Fibroblast of lung (primary cell): ENCODE measurements around the gene BCAS3. TPM values are rescaled to one million over a fixed set of nuclear protein-coding genes. Genes with fewer than 3 reads are reported as not detected.

Experiments
- DNase-seq, 2 donors: peaks; one replicate each; pipeline versions ENCODE4 v3.0.0 to v3.0.0-alpha.2; 2010; ENCODE audit warnings: low read depth in 2 of 2
- H2AFZ ChIP-seq: 2 replicates; pipeline ENCODE4 v1.5.1; 2012; ENCODE audit warnings: low read length, control low read depth, inconsistent platforms
- H3K27ac ChIP-seq: 2 replicates; pipeline ENCODE4 v1.5.1; 2011; ENCODE audit warnings: low read length, control low read depth; ENCODE audit not compliant: insufficient read depth
- H3K27me3 ChIP-seq: 2 replicates; pipeline ENCODE4 v1.5.1; 2011; ENCODE audit warnings: mild to moderate bottlenecking, low read length; ENCODE audit not compliant: control insufficient read depth, insufficient read depth
- H3K36me3 ChIP-seq: 2 replicates; pipeline ENCODE4 v1.5.1; 2011; ENCODE audit warnings: low read length; ENCODE audit not compliant: control insufficient read depth, insufficient read depth
- H3K4me1 ChIP-seq: 2 replicates; pipeline ENCODE4 v1.5.1; 2011; ENCODE audit warnings: low read length; ENCODE audit not compliant: control insufficient read depth, insufficient read depth; ENCODE audit errors: extremely low read depth
- H3K4me2 ChIP-seq: 2 replicates; pipeline ENCODE4 v1.5.1; 2011; ENCODE audit warnings: low read length, control low read depth; ENCODE audit not compliant: insufficient read depth; ENCODE audit errors: extremely low read depth
- H3K4me3 ChIP-seq, 4 experiments: fragments of 200-600 bp in 1 of 4; sonication (generic) in 1 of 4; replicated peaks in 1 of 4; 2 replicates each; pipeline ENCODE4 v1.5.1; 2011 to 2016; ENCODE audit warnings: low read length in 4 of 4, low read depth in 3 of 4, mild to moderate bottlenecking in 3 of 4, control low read depth in 2 of 4, inconsistent platforms in 1 of 4, mixed read lengths in 1 of 4; ENCODE audit not compliant: insufficient read depth in 1 of 4; ENCODE audit errors: control extremely low read depth in 1 of 4
- H3K79me2 ChIP-seq: 2 replicates; pipeline ENCODE4 v1.5.1; 2012; ENCODE audit warnings: mild to moderate bottlenecking, low read length, inconsistent platforms; ENCODE audit not compliant: control insufficient read depth, insufficient read depth
- H3K9ac ChIP-seq: 2 replicates; pipeline ENCODE4 v1.5.1; 2011; ENCODE audit warnings: mild to moderate bottlenecking, low read length, control low read depth; ENCODE audit not compliant: insufficient read depth
- H3K9me3 ChIP-seq: 2 replicates; pipeline ENCODE4 v1.5.1; 2012; ENCODE audit warnings: low read depth, low read length; ENCODE audit not compliant: control insufficient read depth, insufficient read depth
- H4K20me1 ChIP-seq: 2 replicates; pipeline ENCODE4 v1.5.1; 2011; ENCODE audit warnings: low read length; ENCODE audit not compliant: control insufficient read depth, insufficient read depth; ENCODE audit errors: extremely low read depth
- EZH2 ChIP-seq: IDR thresholded peaks from 2 replicates; pipeline ENCODE4 v1.5.1; 2012; ENCODE audit warnings: low read length, control low read depth, mild to moderate bottlenecking; ENCODE audit errors: missing control alignments
- polyA plus RNA-seq, 2 donors: library from polyadenylated mRNA; depleted of rRNA in 1 of 2; stranded (reverse) in 1 of 2; unstranded in 1 of 2; fragments of >200 nt; gene quantifications; 2 replicates each; pipeline ENCODE4 v1.2.1, GENCODE V29; 2011 to 2012; ENCODE audit warnings: missing spikeins in 1 of 2
- total RNA-seq: library from RNA; depleted of rRNA; stranded (reverse); fragments of >200 nt; gene quantifications from 2 replicates; pipeline ENCODE4 v1.2.1, GENCODE V29; 2014
- TF ChIP-seq, protein P1 (sequence below), 2 donors: IDR thresholded peaks in 1 of 2; conservative IDR thresholded peaks in 1 of 2; 1 replicate in 1 of 2; 2 replicates in 1 of 2; pipeline ENCODE4 v1.5.1; 2011 to 2012; ENCODE audit warnings: low read length in 2 of 2, control low read depth in 1 of 2, inconsistent platforms in 1 of 2, low read depth in 1 of 2, mild to moderate bottlenecking in 1 of 2

Gene BCAS3
- total and polyA plus RNA-seq, 2 donors (not counting 1 experiment from before 2014, with no cell fraction given), result 9.9 to 43.6 TPM

DNA sequence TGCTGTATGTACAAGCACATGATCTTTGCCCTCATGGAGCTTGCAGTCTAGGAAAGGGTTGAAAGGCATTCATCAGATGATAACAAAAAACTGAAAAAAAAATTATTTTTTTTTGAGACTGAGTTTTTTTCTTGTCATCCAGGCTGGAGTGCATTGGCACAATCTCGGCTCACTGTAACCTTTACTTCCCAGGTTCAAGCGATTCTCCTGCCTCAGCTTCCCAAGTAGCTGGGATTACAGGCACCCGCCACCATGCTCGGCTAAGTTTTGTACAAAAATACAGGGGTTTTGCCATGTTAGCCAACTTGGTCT, 38.7 kb upstream of the BCAS3 start:
- TF ChIP-seq, protein P1, sequence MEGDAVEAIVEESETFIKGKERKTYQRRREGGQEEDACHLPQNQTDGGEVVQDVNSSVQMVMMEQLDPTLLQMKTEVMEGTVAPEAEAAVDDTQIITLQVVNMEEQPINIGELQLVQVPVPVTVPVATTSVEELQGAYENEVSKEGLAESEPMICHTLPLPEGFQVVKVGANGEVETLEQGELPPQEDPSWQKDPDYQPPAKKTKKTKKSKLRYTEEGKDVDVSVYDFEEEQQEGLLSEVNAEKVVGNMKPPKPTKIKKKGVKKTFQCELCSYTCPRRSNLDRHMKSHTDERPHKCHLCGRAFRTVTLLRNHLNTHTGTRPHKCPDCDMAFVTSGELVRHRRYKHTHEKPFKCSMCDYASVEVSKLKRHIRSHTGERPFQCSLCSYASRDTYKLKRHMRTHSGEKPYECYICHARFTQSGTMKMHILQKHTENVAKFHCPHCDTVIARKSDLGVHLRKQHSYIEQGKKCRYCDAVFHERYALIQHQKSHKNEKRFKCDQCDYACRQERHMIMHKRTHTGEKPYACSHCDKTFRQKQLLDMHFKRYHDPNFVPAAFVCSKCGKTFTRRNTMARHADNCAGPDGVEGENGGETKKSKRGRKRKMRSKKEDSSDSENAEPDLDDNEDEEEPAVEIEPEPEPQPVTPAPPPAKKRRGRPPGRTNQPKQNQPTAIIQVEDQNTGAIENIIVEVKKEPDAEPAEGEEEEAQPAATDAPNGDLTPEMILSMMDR (conservative IDR thresholded peaks at IDR 0.05 in 1 of 2, IDR thresholded peaks at IDR 0.05 in 1 of 2; ENCODE audit: low read depth in 1 of 2, low read length in 2 of 2), result no peak
- TF ChIP-seq EZH2, result no peak
- Histone ChIP-seq H3K4me2 (no peak overlapping the region), H3K36me3 (no peaks in the 10 kb centered on the region), H4K20me1 (no peaks in the 10 kb centered on the region), H3K9ac (no peak overlapping the region), H3K9me3 (no peaks in the 10 kb centered on the region), H3K27ac (no peak overlapping the region), H3K79me2 (peaks cover 9% of the 10 kb centered on the region), H3K4me3 (no peak overlapping the region), H3K27me3 (no peaks in the 10 kb centered on the region), H2AFZ (no peak overlapping the region), H3K4me1 (no peaks in the 10 kb centered on the region)
- DNase-seq, result no peak

- Histone ChIP-seq H3K4me2 (no peak overlapping the region), H3K4me3 (no peak overlapping the region), H3K27me3 (no peaks in the 10 kb centered on the region), H3K79me2 (peaks cover 9% of the 10 kb centered on the region), H4K20me1 (no peaks in the 10 kb centered on the region), H3K27ac (no peak overlapping the region), H3K36me3 (no peaks in the 10 kb centered on the region), H3K9me3 (no peaks in the 10 kb centered on the region), H2AFZ (no peak overlapping the region), H3K9ac (no peak overlapping the region), H3K4me1 (no peaks in the 10 kb centered on the region)
- DNase-seq, result peak; percentile 11 to 32
- TF ChIP-seq EZH2, result no peak
- TF ChIP-seq, protein P1 (conservative IDR thresholded peaks at IDR 0.05 in 1 of 2, IDR thresholded peaks at IDR 0.05 in 1 of 2; ENCODE audit: low read depth in 1 of 2, low read length in 2 of 2), result peak; percentile 48 to 65
These were observed 37.1 kb upstream of the BCAS3 start for GRCh38 chr17:60640503-60640902.

DNA sequence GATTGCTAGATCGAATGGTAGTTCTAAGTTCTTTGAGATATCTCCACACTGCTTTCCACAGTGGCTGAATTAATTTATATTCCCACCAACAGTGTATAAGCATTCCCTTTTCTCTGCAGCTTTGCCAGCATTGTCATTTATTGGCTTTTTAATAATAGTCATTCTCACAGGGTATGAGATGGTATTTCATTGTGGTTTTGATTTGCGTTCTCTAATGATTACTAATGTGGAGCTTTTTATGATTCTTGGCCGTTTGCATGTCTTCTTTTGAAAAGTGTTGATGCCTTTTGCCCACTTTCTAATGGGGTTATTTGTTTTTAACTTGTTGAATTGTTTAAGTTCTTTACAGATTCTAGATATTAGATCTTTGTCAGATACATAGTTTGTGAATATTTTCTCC, 36.5 kb upstream of the BCAS3 start:
- Histone ChIP-seq H3K4me2 (no peak overlapping the region), H3K36me3 (no peaks in the 10 kb centered on the region), H3K79me2 (peaks cover 9% of the 10 kb centered on the region), H2AFZ (no peak overlapping the region), H3K9ac (no peak overlapping the region), H3K4me1 (no peaks in the 10 kb centered on the region), H3K9me3 (no peaks in the 10 kb centered on the region), H3K27ac (no peak overlapping the region), H4K20me1 (no peaks in the 10 kb centered on the region), H3K4me3 (no peak overlapping the region), H3K27me3 (no peaks in the 10 kb centered on the region)
- DNase-seq, result peak; percentile 26 to 62
- TF ChIP-seq, protein P1 (conservative IDR thresholded peaks at IDR 0.05 in 1 of 2, IDR thresholded peaks at IDR 0.05 in 1 of 2; ENCODE audit: low read depth in 1 of 2, low read length in 2 of 2), result no peak
- TF ChIP-seq EZH2, result no peak
